ENCODE results near the gene COL5A1. TPM values are rescaled to one million over a fixed set of nuclear protein-coding genes. Genes with fewer than 3 reads are reported as not detected.

The COL5A1 gene
- total RNA-seq, 1 experiment from 2014 or later = 10.6 TPM

- Histone ChIP-seq H3K79me2 (ENCODE audit: low read length) (no peaks in the 10 kb centered on the region), H3K9ac (ENCODE audit: low read length) (no peak overlapping the region), H3K4me2 (ENCODE audit: low read length) (no peak overlapping the region), H3K27ac (ENCODE audit: low read length) (no peak overlapping the region), H3K9me3 (ENCODE audit: low read length) (no peaks in the 10 kb centered on the region), H3K9me2 (replicated peaks; ENCODE audit: low read length) (no peaks in the 10 kb centered on the region), H3F3A (ENCODE audit: low read length, unreplicated experiment) (no peaks in the 10 kb centered on the region), H4K20me1 (ENCODE audit: low read length) (no peaks in the 10 kb centered on the region), H2AFZ (ENCODE audit: low read length) (no peak overlapping the region), H3K36me3 (ENCODE audit: low read depth, low read length) (no peaks in the 10 kb centered on the region), H3K4me1 (ENCODE audit: insufficient read depth, low read length) (no peaks in the 10 kb centered on the region), H3K4me3 (ENCODE audit: low read length) (no peak overlapping the region), H3K27me3 (ENCODE audit: low read length) (no peaks in the 10 kb centered on the region)
- BruUV-seq (replicated peaks) = no TSS peak
- intact Hi-C loops (cut with micrococcal nuclease) = no loop called here
- ChIA-PET POLR2A (ENCODE audit: unreplicated experiment) (no interaction called here), CTCF (no interaction called here)
- DNase-seq (no peak), ATAC-seq (no peak)
- TF ChIP-seq EZH2phosphoT487 (IDR thresholded peaks at IDR 0.05; ENCODE audit: borderline replicate concordance, low read length) (no peak), EZH2 (IDR thresholded peaks at IDR 0.05; ENCODE audit: low read length, unreplicated experiment) (no peak), CTCF (conservative IDR thresholded peaks at IDR 0.05; ENCODE audit: low read depth, low read length) (no peak)
These were observed 222.6 kb downstream of the COL5A1 start for GRCh38 chr9:134863941-134864820.

DNA sequence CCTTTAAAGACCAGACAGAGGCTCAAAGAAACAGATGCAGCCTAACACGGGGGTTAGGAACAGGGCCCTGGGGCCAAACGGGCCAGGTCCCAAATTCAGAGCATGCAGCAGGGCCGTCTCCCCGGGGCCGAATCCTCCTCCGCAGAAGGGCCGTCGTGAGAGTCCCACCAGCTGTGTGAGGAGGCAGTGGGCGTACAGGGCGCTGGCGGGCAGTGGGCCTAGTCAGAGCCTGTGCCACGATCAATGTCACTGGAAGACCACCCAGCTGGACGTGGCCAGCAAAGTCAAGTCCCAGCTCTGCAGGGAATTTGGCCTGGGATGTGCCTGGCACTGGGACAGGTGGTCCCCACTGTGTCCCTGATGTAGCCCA, 223.2 kb downstream of the COL5A1 start:
- H3K4me3 ChIP-seq (ENCODE audit: low read length) = no peak overlapping the region
- TF ChIP-seq EZH2phosphoT487 (IDR thresholded peaks at IDR 0.05; ENCODE audit: borderline replicate concordance, low read length) (no peak), CTCF (conservative IDR thresholded peaks at IDR 0.05; ENCODE audit: low read depth, low read length) (no peak), EZH2 (IDR thresholded peaks at IDR 0.05; ENCODE audit: low read length, unreplicated experiment) (no peak)
- H3K4me1 ChIP-seq (ENCODE audit: insufficient read depth, low read length) = no peaks in the 10 kb centered on the region
- no peak overlapping the region for H2AFZ ChIP-seq (ENCODE audit: low read length)
- H3K36me3 ChIP-seq (ENCODE audit: low read depth, low read length) = no peaks in the 10 kb centered on the region
- DNase-seq = no peak
- ChIA-PET POLR2A (ENCODE audit: unreplicated experiment) (no interaction called here), CTCF (no interaction called here)
- no TSS peak for BruUV-seq (replicated peaks)
- intact Hi-C loops (cut with micrococcal nuclease) = no loop called here
- no peak overlapping the region for H3K27ac ChIP-seq (ENCODE audit: low read length)
- no peak overlapping the region for H3K4me2 ChIP-seq (ENCODE audit: low read length)
- H4K20me1 ChIP-seq (ENCODE audit: low read length) = no peaks in the 10 kb centered on the region
- H3K9me3 ChIP-seq (ENCODE audit: low read length) = no peaks in the 10 kb centered on the region
- no peak for ATAC-seq
- H3K27me3 ChIP-seq (ENCODE audit: low read length) = no peaks in the 10 kb centered on the region
- no peaks in the 10 kb centered on the region for H3K79me2 ChIP-seq (ENCODE audit: low read length)
- no peaks in the 10 kb centered on the region for H3F3A ChIP-seq (ENCODE audit: low read length, unreplicated experiment)
- H3K9me2 ChIP-seq (replicated peaks; ENCODE audit: low read length) = no peaks in the 10 kb centered on the region
- H3K9ac ChIP-seq (ENCODE audit: low read length) = no peak overlapping the region
